HG02973 (cell line): ENCODE data around the gene SELENOV.

Experiments used
- ATAC-seq: cut with Tn5 transposase; IDR thresholded peaks from one replicate; pipeline ENCODE4 v1.9.1; 2021; ENCODE audit warnings: moderate library complexity; ENCODE audit not compliant: unreplicated experiment

Gene SELENOV

DNA sequence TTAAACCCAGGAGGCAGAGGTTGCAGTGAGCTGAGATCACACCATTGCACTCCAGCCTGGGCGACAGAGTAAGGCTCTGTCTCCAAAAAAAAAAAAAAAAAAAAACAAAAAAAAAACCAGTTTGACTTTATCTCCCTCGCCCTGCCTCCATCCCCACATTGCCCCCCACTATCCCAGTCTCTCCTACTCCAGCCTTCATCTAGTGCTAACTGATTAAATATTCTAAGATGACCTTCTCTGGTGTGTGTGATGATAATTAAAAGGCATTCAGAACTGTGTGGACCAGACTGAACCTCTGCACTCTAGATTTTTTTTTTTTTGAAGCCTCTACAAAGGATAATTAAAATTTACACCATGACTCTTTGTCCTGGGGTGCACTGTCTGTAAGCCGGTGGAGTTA, 22.2 kb upstream of the SELENOV start:
- no peak for ATAC-seq

DNA sequence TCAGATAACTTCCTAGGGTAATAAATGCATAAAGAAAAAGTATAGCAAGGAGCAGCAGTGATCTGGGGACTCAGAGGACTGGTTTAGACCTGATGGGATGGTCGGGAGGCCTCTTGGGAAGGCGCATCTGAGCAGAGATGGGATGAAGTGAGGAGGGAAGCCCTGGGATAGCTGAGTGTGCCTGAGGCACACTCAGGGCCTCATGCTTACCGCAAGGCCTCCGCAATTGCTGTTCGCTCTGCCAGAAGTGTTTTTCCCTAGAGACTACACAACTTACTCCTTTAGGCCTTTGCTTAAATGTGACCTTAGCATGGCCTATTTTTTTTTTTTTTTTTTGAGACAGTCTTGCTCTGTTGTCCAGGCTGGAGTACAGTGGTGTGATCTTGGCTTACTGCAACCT, 20.3 kb upstream of the SELENOV start:
- no peak for ATAC-seq

DNA sequence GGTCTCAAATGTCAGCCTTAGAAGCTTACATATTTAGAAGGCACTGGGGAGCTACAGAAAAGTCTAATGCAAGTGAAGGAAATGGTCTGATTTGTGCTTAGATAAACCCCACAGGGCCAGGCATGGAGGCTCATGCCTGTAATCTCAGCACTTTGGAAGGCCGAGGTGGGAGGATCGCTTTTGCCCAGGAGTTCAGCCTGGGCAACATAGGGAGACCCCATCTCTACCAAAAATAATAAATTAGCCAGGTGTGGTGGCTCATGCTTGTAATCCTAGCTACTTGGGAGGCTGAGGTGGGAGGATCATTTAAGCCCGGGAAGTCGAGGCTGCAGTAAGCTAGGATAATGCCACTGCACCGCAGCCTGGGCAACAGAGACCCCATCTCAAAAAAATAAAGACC, 18.9 kb upstream of the SELENOV start:
- no peak for ATAC-seq

DNA sequence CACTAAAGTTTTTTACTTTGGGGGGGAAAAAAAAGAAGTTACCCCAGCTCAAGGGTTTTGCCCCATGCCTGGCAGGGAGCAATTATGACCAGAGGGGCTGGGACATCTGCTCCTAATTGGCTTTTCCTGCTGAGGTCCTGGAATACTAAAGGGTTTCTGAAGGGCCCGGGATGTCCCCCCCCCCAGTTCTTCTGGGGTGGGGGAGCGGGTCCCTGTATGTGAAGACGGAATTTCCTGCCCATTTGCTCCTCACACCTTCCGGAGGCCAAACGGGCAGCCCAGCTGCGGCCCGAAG, 17.3 kb upstream of the SELENOV start:
- ATAC-seq: no peak

DNA sequence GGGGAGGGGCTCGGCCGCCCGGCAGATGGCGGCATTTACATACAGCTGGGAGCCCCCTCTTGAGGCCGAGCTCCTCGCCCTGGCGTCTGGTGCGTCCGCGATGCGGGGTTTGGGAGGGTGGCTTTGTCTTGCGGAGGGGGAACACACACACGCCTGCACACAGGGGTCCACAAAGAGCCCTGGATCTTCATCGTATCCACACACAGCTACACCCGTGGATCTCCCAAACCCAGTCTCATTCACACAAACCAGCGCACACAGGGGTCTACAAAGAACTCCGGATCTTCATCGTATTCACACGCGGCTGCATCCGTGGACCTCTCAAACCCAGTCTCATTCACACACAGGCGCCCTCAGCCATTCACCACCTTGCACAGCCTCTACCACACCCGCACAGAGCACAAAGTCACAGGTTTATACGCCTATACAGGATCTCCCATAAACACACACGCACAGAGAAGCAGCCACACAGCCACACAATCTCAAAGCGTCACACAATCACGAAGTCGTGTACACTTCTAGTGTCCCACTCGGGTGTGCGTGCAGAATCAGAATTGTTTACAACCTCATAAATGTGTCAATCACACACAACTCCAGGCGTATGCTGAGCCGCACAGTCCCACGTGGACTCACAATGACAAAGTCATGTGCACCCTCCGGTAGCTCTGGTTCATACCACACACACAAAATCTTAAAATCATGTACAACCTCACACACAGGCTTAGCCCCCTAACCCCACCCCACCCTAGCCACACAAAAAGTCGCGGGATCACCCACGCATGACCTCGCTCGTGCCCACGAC, 16.7 kb upstream of the SELENOV start:
- no peak for ATAC-seq

DNA sequence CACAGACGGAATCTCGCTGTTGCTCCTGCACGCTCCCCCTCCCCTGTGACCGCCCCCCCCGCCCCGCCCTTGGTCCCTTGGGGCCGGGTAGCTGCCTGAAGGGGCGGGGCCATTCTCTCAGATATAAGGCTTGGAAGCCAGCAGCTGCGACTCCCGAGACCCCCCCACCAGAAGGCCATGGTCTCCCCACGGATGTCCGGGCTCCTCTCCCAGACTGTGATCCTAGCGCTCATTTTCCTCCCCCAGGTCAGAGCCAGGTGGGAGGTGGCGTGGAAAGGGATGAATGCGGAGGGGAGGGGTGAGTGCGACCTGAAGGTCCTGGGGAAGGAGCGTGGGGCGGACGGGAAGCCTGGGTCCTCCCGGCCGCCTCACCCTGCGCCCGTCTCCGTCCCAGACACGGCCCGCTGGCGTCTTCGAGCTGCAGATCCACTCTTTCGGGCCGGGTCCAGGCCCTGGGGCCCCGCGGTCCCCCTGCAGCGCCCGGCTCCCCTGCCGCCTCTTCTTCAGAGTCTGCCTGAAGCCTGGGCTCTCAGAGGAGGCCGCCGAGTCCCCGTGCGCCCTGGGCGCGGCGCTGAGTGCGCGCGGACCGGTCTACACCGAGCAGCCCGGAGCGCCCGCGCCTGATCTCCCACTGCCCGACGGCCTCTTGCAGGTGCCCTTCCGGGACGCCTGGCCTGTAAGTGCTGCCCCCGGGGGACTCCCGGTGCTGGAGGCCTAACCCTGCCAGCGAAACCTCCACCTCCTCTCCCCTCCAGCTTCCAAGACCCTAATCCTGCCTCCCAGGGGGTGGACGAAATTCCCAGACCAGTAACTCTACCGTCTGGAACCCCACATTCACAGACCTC, 15.9 kb upstream of the SELENOV start, which contains the start of gene DLL3:
DLL3 (plus strand) TSS at position 150 of the 845 bp plus-strand sequence; CDS start at position 178, 28 bp downstream.
- ATAC-seq: no peak

DNA sequence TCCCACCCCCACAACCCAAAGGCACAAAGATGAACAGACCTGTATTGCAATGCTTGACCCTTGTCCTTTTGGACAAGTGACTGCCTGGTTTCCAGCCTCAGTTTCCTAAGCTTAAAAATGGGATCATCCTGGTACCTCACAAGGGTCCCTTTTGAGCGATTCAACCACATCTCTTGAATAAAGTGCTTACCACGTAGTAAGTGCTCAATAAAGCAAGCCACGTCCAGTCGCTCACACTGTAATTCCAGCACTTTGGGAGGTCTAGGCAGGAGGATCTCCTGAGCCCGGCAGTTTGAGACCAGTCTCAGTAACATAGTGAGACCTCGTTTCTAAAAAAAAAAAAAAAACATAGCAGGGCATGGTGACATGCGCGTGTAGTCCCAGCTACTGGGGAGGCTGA, 15.0 kb upstream of the SELENOV start:
- ATAC-seq: no peak

DNA sequence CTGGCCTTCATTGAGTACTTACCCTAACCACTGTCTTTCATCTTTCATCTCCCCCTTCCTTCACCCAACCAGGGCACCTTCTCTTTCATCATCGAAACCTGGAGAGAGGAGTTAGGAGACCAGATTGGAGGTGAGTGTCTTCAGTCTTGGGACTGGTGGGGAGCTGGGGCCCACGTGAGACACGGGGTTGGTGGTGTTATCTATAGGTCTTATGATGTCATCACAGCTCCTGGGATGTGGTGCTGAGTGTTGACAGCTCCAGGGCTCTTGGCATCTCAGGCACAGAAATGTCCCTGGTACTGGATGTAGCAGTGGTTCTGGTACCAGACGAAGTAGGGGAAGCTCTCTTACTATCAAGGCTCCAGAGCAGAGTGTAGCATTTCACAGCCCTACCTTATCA, 14.4 kb upstream of the SELENOV start:
- no peak for ATAC-seq

DNA sequence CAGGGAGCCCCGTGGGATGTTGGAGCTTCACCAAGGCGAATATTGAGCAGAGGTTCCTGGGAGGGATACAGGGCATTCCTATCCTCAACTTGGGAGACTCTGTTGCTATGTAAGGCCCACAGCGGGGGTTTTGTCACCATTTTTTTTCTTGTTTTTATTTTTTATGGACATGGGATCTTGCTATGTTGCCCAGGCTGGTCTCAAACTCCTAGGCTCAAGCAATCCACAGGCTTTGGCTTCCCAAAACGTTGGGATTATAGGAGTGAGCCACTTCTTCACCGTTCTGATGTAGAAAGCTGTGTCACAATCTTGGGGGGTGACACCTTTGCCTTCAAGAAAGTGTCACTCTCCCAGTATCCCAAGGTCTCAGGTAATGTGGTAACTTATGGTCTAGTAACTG, 13.6 kb upstream of the SELENOV start:
- ATAC-seq: no peak

DNA sequence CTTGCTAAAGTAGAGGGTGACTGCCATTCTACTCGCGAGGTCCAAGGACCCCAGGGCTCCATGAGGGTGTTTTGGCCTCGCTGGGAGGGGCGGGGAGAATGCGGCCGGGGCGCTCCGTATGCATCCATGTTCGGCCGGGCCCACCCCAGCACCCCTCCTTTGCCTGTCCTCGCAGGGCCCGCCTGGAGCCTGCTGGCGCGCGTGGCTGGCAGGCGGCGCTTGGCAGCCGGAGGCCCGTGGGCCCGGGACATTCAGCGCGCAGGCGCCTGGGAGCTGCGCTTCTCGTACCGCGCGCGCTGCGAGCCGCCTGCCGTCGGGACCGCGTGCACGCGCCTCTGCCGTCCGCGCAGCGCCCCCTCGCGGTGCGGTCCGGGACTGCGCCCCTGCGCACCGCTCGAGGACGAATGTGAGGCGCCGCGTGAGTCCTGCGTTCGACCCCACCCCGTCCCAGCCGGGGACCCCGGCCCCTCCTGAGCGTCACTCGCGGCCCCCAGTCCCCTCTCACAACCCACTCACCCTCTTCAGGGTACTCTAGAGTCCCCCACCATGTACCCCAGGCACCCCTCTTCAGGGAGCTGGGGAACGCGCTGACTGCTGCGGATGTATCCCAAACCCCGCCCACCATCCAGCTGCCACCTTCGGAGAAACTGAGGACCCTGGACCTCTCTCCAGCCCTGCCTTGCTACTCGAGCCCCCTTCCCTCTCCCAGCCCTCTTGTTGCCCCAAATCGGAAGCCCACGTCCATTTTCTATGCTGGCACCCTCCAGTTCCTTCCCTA, 12.1 kb upstream of the SELENOV start:
- ATAC-seq: no peak

DNA sequence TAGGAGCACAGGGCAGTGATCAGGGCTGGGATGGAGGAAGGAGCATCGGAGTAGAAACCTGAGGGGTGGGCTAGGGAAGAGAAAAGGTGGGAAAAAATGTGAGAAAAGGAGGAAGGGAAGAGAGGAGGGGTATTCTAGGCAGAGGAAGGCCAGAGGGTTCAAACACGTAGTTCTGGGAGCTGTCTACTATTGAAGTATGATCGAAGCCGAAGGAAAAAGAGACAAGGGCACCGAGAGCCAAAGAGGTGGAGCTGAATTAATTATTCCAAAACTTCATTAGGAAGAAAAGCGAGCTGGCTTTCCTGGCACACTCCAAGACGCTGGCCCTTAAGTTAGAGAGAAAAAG, 8.4 kb upstream of the SELENOV start:
- no peak for ATAC-seq

DNA sequence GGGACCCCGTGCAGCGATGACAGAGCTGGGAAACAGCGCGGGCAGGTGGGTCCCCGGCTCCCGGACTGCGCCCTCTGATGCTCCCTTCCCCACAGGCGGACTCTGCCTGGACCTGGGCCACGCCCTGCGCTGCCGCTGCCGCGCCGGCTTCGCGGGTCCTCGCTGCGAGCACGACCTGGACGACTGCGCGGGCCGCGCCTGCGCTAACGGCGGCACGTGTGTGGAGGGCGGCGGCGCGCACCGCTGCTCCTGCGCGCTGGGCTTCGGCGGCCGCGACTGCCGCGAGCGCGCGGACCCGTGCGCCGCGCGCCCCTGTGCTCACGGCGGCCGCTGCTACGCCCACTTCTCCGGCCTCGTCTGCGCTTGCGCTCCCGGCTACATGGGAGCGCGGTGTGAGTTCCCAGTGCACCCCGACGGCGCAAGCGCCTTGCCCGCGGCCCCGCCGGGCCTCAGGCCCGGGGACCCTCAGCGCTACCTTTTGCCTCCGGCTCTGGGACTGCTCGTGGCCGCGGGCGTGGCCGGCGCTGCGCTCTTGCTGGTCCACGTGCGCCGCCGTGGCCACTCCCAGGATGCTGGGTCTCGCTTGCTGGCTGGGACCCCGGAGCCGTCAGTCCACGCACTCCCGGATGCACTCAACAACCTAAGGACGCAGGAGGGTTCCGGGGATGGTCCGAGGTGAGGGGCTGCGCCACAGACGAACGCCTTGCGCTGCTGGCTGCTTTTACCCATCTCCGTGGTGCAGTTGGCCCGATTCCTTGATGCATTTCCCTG, 7.8 kb upstream of the SELENOV start:
- no peak for ATAC-seq

DNA sequence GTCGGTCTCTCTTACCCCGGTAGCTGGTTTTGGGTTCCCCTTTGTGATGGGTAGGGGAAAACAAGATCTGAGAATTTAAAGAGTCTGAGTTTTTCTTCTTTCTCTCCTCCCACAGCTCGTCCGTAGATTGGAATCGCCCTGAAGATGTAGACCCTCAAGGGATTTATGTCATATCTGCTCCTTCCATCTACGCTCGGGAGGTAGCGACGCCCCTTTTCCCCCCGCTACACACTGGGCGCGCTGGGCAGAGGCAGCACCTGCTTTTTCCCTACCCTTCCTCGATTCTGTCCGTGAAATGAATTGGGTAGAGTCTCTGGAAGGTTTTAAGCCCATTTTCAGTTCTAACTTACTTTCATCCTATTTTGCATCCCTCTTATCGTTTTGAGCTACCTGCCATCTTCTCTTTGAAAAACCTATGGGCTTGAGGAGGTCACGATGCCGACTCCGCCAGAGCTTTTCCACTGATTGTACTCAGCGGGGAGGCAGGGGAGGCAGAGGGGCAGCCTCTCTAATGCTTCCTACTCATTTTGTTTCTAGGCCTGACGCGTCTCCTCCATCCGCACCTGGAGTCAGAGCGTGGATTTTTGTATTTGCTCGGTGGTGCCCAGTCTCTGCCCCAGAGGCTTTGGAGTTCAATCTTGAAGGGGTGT, 7.1 kb upstream of the SELENOV start:
- no peak for ATAC-seq

DNA sequence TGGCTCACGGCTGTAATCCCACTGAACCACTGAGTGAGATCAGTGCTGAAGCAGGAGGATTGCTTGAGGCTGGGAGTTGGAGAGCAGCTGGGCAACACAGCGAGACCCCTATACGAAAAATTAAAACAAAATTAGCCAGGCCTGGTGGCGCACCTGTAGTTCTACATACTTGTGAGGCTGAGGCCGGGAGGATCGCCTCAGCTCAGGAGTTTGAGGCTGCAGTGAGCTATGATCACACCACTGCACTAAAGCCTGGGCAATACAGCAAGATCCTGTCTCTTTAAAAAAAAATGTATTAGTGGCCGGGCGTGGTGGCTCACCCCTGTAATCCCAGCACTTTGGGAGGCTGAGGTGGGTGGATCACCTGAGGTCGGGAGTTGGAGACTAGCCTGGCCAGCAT, 6.3 kb upstream of the SELENOV start:
- no peak for ATAC-seq

DNA sequence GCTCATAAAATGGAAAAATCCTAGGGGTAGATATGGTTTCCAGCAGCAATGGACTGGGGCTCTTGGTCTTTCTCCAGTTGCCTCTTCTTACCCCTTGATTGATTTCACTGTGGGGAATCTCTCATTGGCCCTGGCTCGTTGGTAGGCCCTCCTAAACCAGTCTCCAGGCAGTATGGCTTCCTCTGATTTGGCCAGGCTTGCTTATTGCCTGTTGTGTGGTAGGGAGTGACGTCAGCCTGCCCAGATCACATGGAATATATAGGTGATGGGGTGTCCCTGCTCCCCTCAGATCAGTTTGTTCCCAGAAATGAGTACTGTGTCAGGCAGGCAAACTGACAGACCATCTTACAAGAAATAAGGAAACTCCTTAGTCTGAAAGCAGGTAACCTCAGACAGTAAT, 5.7 kb upstream of the SELENOV start:
- no peak for ATAC-seq

DNA sequence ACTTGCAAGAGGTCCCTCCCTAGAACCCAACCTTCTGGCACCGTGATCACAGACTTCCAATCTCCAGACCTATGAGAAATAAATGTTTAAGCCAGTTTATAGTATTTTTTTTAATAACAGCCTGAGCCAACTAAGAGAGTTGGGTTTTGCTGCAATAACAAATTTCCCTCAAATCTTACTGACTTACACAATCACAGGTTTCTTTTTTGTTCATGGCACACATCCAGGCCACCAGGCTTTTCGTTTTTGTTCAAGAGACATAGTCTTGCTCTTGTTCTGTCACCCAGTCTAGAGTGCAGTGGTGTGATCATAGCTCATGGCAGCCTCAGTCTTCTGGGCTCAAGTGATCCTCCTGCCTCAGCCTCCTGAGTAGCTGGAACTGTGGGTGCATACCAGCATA, 2.0 kb upstream of the SELENOV start:
- no peak for ATAC-seq

DNA sequence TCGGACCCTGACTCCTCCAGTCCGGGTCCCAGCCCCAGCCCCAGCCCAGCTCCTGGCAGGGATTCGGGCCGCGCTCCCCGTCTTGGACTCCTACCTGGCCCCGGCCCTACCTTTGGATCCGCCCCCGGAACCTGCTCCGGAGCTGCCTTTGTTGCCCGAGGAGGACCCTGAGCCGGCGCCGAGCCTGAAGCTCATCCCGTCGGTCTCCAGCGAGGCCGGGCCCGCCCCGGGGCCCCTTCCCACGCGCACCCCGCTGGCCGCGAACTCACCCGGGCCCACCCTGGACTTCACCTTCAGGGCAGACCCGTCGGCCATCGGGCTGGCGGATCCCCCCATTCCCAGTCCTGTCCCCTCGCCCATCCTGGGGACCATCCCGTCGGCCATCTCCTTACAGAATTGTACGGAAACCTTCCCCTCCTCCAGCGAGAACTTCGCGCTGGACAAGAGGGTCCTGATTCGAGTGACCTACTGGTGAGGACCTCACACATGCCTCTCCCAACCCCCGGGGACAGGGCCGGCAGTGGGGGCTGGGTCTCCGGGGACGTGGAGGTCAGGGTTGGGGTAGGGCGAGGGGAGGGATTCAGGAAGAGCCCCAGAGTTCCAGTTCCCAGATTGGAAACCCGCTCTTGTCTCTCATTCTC, 732 bp downstream of the SELENOV start:
- no peak for ATAC-seq

DNA sequence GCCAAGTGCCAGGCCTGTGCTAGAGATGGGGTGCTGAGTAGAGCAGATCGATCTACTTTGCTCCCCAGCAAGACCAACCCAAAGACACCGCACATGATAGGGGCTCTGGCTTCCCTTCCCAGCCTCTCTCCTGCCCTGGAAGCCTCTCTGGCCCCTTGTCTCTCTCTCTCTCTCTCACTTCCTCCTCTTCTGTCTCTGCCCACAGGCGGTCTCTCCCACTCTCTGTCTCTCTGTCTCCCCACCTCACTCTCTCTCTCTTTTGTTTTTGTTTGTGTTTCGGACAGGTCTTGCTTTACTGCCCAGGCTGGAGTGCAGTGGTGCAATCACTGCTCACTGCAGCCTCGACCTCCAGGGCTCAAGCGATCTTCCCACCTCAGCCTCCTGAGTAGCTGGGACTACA, 1.3 kb downstream of the SELENOV start:
- no peak for ATAC-seq

DNA sequence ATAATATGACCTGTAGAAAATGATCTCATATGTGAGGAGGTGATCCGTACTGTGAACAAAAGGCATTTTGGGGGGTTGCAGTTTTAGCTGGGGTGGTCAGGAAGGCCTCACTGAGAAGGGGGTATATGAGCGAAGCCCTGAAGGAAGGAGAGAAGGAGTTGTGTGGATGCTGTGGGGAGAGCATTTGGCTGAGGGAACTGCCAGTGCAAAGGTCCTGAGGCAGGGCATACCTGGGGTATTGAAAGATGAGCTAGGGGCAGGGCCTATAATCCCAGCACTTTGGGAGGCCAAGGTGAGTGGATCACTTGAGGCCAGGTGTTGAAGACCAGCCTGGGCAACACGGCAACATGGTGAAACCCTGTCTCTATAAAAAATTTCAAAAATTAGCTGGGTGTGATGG, 2.5 kb downstream of the SELENOV start:
- ATAC-seq: no peak

DNA sequence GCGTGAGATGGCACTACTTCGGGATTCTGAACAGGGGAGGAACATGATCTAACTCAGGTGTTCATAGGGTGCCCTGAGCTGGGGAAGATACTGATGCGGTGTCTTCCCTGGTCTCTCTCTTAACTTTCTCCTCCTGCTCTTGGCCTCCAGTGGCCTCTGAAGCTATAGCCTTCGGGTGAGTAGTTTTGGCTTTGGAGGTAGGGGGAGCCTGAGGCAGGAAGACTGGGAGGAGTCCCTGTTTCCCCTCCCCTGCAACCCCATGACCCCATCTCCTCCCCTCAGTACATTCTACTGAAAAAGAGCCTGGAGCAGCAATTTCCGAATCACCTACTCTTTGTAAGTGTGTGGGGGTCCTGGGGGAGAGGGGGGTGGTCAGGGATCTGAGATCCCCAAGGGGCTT, 3.5 kb downstream of the SELENOV start:
- ATAC-seq: no peak
